ENCODE data around the gene SUPT20HL1. TPM values are rescaled to one million over a fixed set of nuclear protein-coding genes. Genes with fewer than 3 reads are reported as not detected.

Gene SUPT20HL1
- total and polyA plus RNA-seq, 10 donors, result not detected

DNA sequence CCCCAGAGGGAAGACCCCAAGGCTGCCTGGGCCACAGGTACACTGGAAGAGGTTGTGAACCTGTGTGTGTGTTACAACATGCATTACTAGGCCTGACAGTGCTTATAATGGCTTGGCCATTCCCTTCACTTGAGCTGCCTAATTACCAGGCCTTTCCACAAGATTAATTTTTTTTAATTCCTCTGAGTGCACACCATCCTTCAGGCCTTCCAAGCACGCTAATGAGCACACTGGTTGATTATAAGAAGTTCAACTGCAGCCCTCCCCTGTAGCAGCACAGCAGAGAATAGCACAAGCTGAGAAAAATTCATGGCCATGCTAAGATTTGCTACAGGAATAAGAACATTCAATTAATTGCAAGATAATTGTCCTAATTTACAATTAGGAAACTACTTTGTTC lies 44.3 kb upstream of the SUPT20HL1 start:
- intact Hi-C loops (cut with DNase I; ENCODE audit: low total_unique reads), result no loop called here
- H3K4me3 ChIP-seq, result no peak overlapping the region
- no peaks in the 10 kb centered on the region for H3K9me3 ChIP-seq
- no peak for TF ChIP-seq POLR2AphosphoS5 (IDR thresholded peaks at IDR 0.05)
- TF ChIP-seq, protein P1, sequence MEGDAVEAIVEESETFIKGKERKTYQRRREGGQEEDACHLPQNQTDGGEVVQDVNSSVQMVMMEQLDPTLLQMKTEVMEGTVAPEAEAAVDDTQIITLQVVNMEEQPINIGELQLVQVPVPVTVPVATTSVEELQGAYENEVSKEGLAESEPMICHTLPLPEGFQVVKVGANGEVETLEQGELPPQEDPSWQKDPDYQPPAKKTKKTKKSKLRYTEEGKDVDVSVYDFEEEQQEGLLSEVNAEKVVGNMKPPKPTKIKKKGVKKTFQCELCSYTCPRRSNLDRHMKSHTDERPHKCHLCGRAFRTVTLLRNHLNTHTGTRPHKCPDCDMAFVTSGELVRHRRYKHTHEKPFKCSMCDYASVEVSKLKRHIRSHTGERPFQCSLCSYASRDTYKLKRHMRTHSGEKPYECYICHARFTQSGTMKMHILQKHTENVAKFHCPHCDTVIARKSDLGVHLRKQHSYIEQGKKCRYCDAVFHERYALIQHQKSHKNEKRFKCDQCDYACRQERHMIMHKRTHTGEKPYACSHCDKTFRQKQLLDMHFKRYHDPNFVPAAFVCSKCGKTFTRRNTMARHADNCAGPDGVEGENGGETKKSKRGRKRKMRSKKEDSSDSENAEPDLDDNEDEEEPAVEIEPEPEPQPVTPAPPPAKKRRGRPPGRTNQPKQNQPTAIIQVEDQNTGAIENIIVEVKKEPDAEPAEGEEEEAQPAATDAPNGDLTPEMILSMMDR (IDR thresholded peaks at IDR 0.05 in 8 of 11, conservative IDR thresholded peaks at IDR 0.05 in 3 of 11), result no peak
- TF ChIP-seq POLR2A (IDR thresholded peaks at IDR 0.05), result no peak
- H3K27me3 ChIP-seq (replicated peaks in 1 of 7), result no peaks in the 10 kb centered on the region
- H3K4me1 ChIP-seq, result no peaks in the 10 kb centered on the region
- H3K27ac ChIP-seq, result no peak overlapping the region
- WGBS, 5 donors, result 37 to 100% (median 79%) methylated on average over 1 of the region's 1 CpG
- H3K36me3 ChIP-seq, result no peaks in the 10 kb centered on the region
- no peak for DNase-seq

DNA sequence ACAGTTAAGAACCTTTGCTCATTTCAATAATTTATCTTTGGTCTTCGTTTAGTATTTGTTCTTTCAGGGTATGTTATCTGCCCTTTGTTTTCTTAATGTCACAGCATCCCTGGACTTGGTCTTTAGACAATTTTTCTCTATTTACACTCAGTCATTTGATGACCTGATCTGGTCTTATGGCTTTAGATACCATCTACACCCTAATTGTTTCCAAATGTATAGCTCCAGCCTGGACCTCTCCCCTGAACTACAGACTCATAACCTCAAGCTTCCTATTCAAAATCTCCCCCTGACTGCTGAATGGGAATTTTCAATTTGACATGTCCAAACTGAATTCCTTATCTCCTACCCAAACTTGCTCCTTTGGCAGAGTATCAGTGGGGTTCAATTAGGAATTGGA lies 42.9 kb upstream of the SUPT20HL1 start:
- Histone ChIP-seq H3K27ac (no peak overlapping the region), H3K9me3 (no peaks in the 10 kb centered on the region), H3K4me3 (no peak overlapping the region), H3K4me1 (no peaks in the 10 kb centered on the region), H3K27me3 (replicated peaks in 1 of 7) (no peaks in the 10 kb centered on the region), H3K36me3 (no peaks in the 10 kb centered on the region)
- WGBS, 5 donors, result 34 to 89% (median 79%) methylated on average over 1 of the region's 1 CpG
- intact Hi-C loops (cut with DNase I; ENCODE audit: low total_unique reads), result no loop called here
- DNase-seq, result no peak
- TF ChIP-seq, protein P1 (IDR thresholded peaks at IDR 0.05 in 8 of 11, conservative IDR thresholded peaks at IDR 0.05 in 3 of 11), result no peak
- no peak for TF ChIP-seq POLR2AphosphoS5 (IDR thresholded peaks at IDR 0.05)
- no peak for TF ChIP-seq POLR2A (IDR thresholded peaks at IDR 0.05)

DNA sequence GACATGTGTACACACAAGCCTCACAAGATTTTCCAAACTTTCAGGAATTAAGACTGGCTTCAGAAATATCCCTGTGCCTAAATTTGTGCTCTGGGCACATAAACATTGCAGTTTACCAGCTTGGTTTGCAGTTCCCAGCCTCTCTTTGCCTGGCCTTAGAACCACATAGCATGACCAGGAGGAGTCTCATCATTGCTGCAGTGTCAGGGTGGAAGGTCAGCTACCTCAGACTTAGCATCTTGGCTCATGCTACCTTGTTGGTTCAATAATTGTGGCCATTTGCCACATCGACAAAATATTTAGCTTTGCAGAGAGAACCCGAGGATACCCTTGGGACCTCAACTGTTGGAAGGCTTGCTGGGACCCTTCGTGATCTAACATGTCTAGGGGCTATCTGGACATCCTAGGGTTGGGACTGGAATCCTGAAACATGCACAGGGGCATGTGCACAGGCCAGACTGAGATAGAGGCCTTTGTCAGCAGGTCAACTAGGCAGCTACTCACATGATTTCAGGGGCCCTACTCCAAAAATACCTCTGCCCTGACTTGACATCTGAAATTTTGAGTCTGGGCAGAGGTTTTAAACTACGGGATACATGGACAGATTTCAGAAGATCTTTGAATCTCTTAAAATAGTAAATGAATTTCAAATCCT lies 38.6 kb upstream of the SUPT20HL1 start:
- Histone ChIP-seq H3K27me3 (replicated peaks in 1 of 7) (peaks cover 0 to 18% (median 0%) of the 10 kb centered on the region in 7 donors), H3K36me3 (no peaks in the 10 kb centered on the region), H3K4me3 (no peak overlapping the region), H3K9me3 (no peaks in the 10 kb centered on the region), H3K27ac (no peak overlapping the region), H3K4me1 (no peaks in the 10 kb centered on the region)
- no peak for TF ChIP-seq POLR2A (IDR thresholded peaks at IDR 0.05)
- no peak for TF ChIP-seq POLR2AphosphoS5 (IDR thresholded peaks at IDR 0.05)
- no peak for DNase-seq
- 58 to 93% (median 85%) methylated on average over 1 to 4 of the region's 4 CpGs for WGBS, 5 donors
- intact Hi-C loops (cut with DNase I; ENCODE audit: low total_unique reads), result no loop called here

DNA sequence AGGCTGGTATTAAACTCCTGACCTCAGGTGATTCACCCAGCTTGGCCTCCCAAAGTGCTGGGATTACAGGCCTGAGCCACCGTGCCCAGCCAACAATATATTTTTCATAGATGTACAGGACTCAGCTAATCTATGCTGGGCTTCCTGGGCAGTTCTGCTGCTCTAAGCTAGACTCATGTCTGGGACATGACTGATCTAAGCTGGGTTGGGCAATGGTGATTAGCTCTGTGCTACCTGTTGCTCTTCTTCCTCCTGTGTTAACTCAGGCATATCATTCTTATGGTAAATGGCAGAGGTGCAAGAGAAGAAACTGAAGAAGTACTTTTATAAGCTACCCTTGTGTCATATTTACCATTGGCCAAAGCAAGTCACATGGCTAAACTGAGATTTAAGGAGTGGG lies 35.2 kb upstream of the SUPT20HL1 start:
- Histone ChIP-seq H3K27ac (no peak overlapping the region), H3K9me3 (no peaks in the 10 kb centered on the region), H3K27me3 (replicated peaks in 1 of 7) (peaks cover 0 to 25% (median 0%) of the 10 kb centered on the region in 7 donors), H3K4me3 (no peak overlapping the region), H3K36me3 (no peaks in the 10 kb centered on the region), H3K4me1 (no peaks in the 10 kb centered on the region)
- WGBS, 5 donors, result 76 to 94% (median 86%) methylated on average over 1 of the region's 1 CpG
- intact Hi-C loops (cut with DNase I; ENCODE audit: low total_unique reads), result no loop called here
- TF ChIP-seq POLR2AphosphoS5 (IDR thresholded peaks at IDR 0.05) (no peak), POLR2A (IDR thresholded peaks at IDR 0.05) (no peak)
- TF ChIP-seq, protein P1 (IDR thresholded peaks at IDR 0.05 in 8 of 11, conservative IDR thresholded peaks at IDR 0.05 in 3 of 11), result no peak
- no peak for DNase-seq

Data from spleen (tissue), 11 donors.